ENCODE results near the gene SETD1A. TPM values are rescaled to one million over a fixed set of nuclear protein-coding genes. Genes with fewer than 3 reads are reported as not detected.

The SETD1A gene
- total and polyA plus RNA-seq, 9 of the 15 experiments (the other 6 are each of a cell fraction or from before 2014, with no cell fraction given), result 0.08 to 36.0 (median 4.2) TPM

GRCh38 chr16:30956601-30957455 is 726 bp upstream of the SETD1A start (continued):
- TF ChIP-seq MYC (IDR thresholded peaks at IDR 0.05; ENCODE audit: low read depth, low read length) (peak; percentile 84; the same call in 1 of the 2 replicates), MYC (CRISPR knock-in tag; IDR thresholded peaks at IDR 0.05; ENCODE audit: borderline replicate concordance, low read depth) (no peak; the same call in 1 of the 2 replicates), ZNF174 (CRISPR knock-in tag; IDR thresholded peaks at IDR 0.05) (no peak), NCOA1 (IDR thresholded peaks at IDR 0.05; ENCODE audit: low read depth) (no peak), LARP7 (IDR thresholded peaks at IDR 0.05) (no peak), CBX3 (IDR thresholded peaks at IDR 0.05; ENCODE audit: borderline replicate concordance in 1 of 2, low read length in 2 of 2) (peak in 1 of 2 experiments; percentile 49; a peak in 2 of 3 replicates), CC2D1A (IDR thresholded peaks at IDR 0.05) (peak; percentile 44; the same call in 1 of the 2 replicates), SRSF1 (IDR thresholded peaks at IDR 0.05; ENCODE audit: low read depth, low read length) (no peak), CHCHD3 (CRISPR knock-in tag; IDR thresholded peaks at IDR 0.05) (no peak), MAZ (CRISPR knock-in tag; conservative IDR thresholded peaks at IDR 0.05 in 1 of 2, IDR thresholded peaks at IDR 0.05 in 1 of 2) (no peak), PRDM10 (IDR thresholded peaks at IDR 0.05; ENCODE audit: partially characterized antibody) (peak; percentile 52), ZNF3 (CRISPR knock-in tag; IDR thresholded peaks at IDR 0.05) (0 out of 2 replicates have a peak, but pooled peaks have one; percentile 64), SIX5 (IDR thresholded peaks at IDR 0.05; ENCODE audit: borderline replicate concordance in 1 of 2, insufficient read depth in 1 of 2, low read depth in 1 of 2, low read length in 2 of 2) (no peak), PTBP1 (IDR thresholded peaks at IDR 0.05; ENCODE audit: low read depth, low read length) (peak; percentile 91; the same call in 1 of the 2 replicates), BCOR (IDR thresholded peaks at IDR 0.05) (peak; percentile 98), XRCC5 (IDR thresholded peaks at IDR 0.05; ENCODE audit: low read depth, low read length) (no peak), TRIM28 (IDR thresholded peaks at IDR 0.05) (peak; percentile 30; the same call in 1 of the 2 replicates), ZNF511 (CRISPR knock-in tag; IDR thresholded peaks at IDR 0.05) (peak; percentile 47; the same call in 1 of the 2 replicates), POLR2AphosphoS2 (IDR thresholded peaks at IDR 0.05; ENCODE audit: low read length) (peak; percentile 91; the same call in 1 of the 2 replicates), THAP7 (CRISPR knock-in tag; IDR thresholded peaks at IDR 0.05) (0 out of 2 replicates have a peak, but pooled peaks have one; percentile 17), ELK3 (CRISPR knock-in tag; IDR thresholded peaks at IDR 0.05) (0 out of 2 replicates have a peak, but pooled peaks have one; percentile 48), MTA3 (IDR thresholded peaks at IDR 0.05; ENCODE audit: borderline replicate concordance) (peak; percentile 80), ZNF12 (CRISPR knock-in tag; IDR thresholded peaks at IDR 0.05) (peak; percentile 38)
